ENCODE results near the gene MUCL3.
"Not testable (repeated sequence)": the region's sequence is repeated elsewhere in the genome, so short reads cannot be mapped to it uniquely, and the experiment has no call there.

MUCL3 gene

GRCh38 chr6:30942338-30943060, 1.7 kb downstream of the MUCL3 start:
- DNase-seq (ENCODE audit: low read depth, low spot score): no peak

- DNase-seq (ENCODE audit: low read depth, low spot score): no peak
These were observed 3.3 kb downstream of the MUCL3 start for GRCh38 chr6:30944051-30944450.

GRCh38 chr6:30945281-30945680, 4.5 kb downstream of the MUCL3 start:
- no peak for DNase-seq (ENCODE audit: low read depth, low spot score)

- DNase-seq (ENCODE audit: low read depth, low spot score): no peak
These were observed 6.5 kb downstream of the MUCL3 start for GRCh38 chr6:30947231-30947630.

- no peak for DNase-seq (ENCODE audit: low read depth, low spot score)
These were observed 8.0 kb downstream of the MUCL3 start for GRCh38 chr6:30948811-30949210.

- no peak for DNase-seq (ENCODE audit: low read depth, low spot score)
These were observed 11.2 kb downstream of the MUCL3 start for GRCh38 chr6:30951907-30952469.

- DNase-seq (ENCODE audit: low read depth, low spot score): no peak
These were observed 14.0 kb downstream of the MUCL3 start for GRCh38 chr6:30954631-30955366.

- DNase-seq (ENCODE audit: low read depth, low spot score): peak; percentile 61
These were observed 14.7 kb downstream of the MUCL3 start for GRCh38 chr6:30955367-30956042.

GRCh38 chr6:30957716-30958115, 16.9 kb downstream of the MUCL3 start:
- DNase-seq (ENCODE audit: low read depth, low spot score): no peak

GRCh38 chr6:30960907-30961673, 20.3 kb downstream of the MUCL3 start:
- no peak for DNase-seq (ENCODE audit: low read depth, low spot score)

GRCh38 chr6:30962716-30963115, 21.9 kb downstream of the MUCL3 start:
- DNase-seq (ENCODE audit: low read depth, low spot score): no peak

- DNase-seq (ENCODE audit: low read depth, low spot score): no peak
These were observed 22.9 kb downstream of the MUCL3 start for GRCh38 chr6:30963641-30964040.

GRCh38 chr6:30964075-30964474, 23.3 kb downstream of the MUCL3 start:
- DNase-seq (ENCODE audit: low read depth, low spot score): no peak

GRCh38 chr6:30965140-30965601, 24.4 kb downstream of the MUCL3 start:
- DNase-seq (ENCODE audit: low read depth, low spot score): no peak

- no peak for DNase-seq (ENCODE audit: low read depth, low spot score)
These were observed 25.4 kb downstream of the MUCL3 start for GRCh38 chr6:30966154-30966553.

GRCh38 chr6:30969171-30969570, 28.4 kb downstream of the MUCL3 start:
- DNase-seq (ENCODE audit: low read depth, low spot score): not testable (repeated sequence)

- no peak for DNase-seq (ENCODE audit: low read depth, low spot score)
These were observed 30.2 kb downstream of the MUCL3 start for GRCh38 chr6:30970946-30971345.

GRCh38 chr6:30972816-30973215, 32.0 kb downstream of the MUCL3 start:
- no peak for DNase-seq (ENCODE audit: low read depth, low spot score)

- DNase-seq (ENCODE audit: low read depth, low spot score): no peak
These were observed 33.9 kb downstream of the MUCL3 start for GRCh38 chr6:30974490-30975252.

- DNase-seq (ENCODE audit: low read depth, low spot score): no peak
These were observed 38.4 kb downstream of the MUCL3 start for GRCh38 chr6:30979141-30979540.

GRCh38 chr6:30979690-30980089, 38.9 kb downstream of the MUCL3 start:
- no peak for DNase-seq (ENCODE audit: low read depth, low spot score)

Data from activated CD4-positive, CD25-positive, alpha-beta regulatory T cell treated with anti-CD3 and anti-CD28 coated beads, Interleukin-2, amount 50 U/mL, for 16 hours (primary cell).